HCT116 (cell line): Measurements from ENCODE around the gene TMEM109.

ENCODE experiments used
- CEBPB ChIP-seq: IDR thresholded peaks from 2 replicates; pipeline ENCODE4 v1.6.1; 2012; ENCODE audit warnings: low read depth
- CTCF ChIP-seq, 3 experiments: fragments of 200-600 bp in 1 of 3; sonication (generic) in 1 of 3; IDR thresholded peaks in 2 of 3; conservative IDR thresholded peaks in 1 of 3; 2 replicates each; pipeline ENCODE4 v1.5.1; 2012 to 2017; ENCODE audit warnings: low read depth in 2 of 3, low read length in 2 of 3, antibody characterized with exemption in 1 of 3, borderline replicate concordance in 1 of 3, control low read depth in 1 of 3, mild to moderate bottlenecking in 1 of 3, mixed read lengths in 1 of 3, mixed run types in 1 of 3, moderate library complexity in 1 of 3; ENCODE audit not compliant: insufficient read depth in 1 of 3
- POLR2A ChIP-seq: IDR thresholded peaks from 2 replicates; pipeline ENCODE4 v1.7.0; 2011; ENCODE audit warnings: borderline replicate concordance; ENCODE audit not compliant: insufficient read depth, insufficient read length; ENCODE audit errors: extremely low read depth
- RAD21 ChIP-seq: IDR thresholded peaks from 2 replicates; pipeline ENCODE4 v1.6.1; 2012; ENCODE audit warnings: low read depth, mild to moderate bottlenecking
- TCF7L2 ChIP-seq: IDR thresholded peaks from 2 replicates; pipeline ENCODE4 v1.7.0; 2011; ENCODE audit warnings: borderline replicate concordance, inconsistent platforms; ENCODE audit not compliant: insufficient read depth, insufficient read length; ENCODE audit errors: extremely low read depth

GRCh38 chr11:60870733-60871377 is 43.1 kb upstream of the TMEM109 start:
- TF ChIP-seq RAD21: no peak
- TF ChIP-seq POLR2A: no peak
- no peak for TF ChIP-seq CEBPB
- TF ChIP-seq CTCF (IDR thresholded peaks at IDR 0.05 in 2 of 3, conservative IDR thresholded peaks at IDR 0.05 in 1 of 3; ENCODE audit: borderline replicate concordance in 1 of 3, insufficient read depth in 1 of 3, low read depth in 2 of 3, low read length in 2 of 3): no peak
- TF ChIP-seq TCF7L2: no peak
